HEK293 (cell line): ENCODE results near the gene ZBTB4.

Source experiments
- HOXA7 ChIP-seq: sonication (generic); formaldehyde crosslinking; IDR thresholded peaks from 2 replicates; pipeline ENCODE4 v1.8.1; 2022; ENCODE audit warnings: missing genetic modification reagents, borderline replicate concordance
- MYNN ChIP-seq: fragments of 450-650 bp; formaldehyde crosslinking; IDR thresholded peaks from 2 replicates; pipeline ENCODE4 v1.5.1; 2016; ENCODE audit warnings: missing biosample characterization, missing genetic modification characterization, borderline replicate concordance
- ZFP3 ChIP-seq: fragments of 450-650 bp; formaldehyde crosslinking; IDR thresholded peaks from 2 replicates; pipeline ENCODE4 v1.5.1; 2016; ENCODE audit warnings: low read depth, missing biosample characterization, missing genetic modification characterization
- ZNF138 ChIP-seq: fragments of 450-650 bp; formaldehyde crosslinking; IDR thresholded peaks from 2 replicates; pipeline ENCODE4 v1.5.1; 2016; ENCODE audit warnings: missing biosample characterization, missing genetic modification characterization, borderline replicate concordance
- ZNF140 ChIP-seq: fragments of 450-650 bp; formaldehyde crosslinking; IDR thresholded peaks from 2 replicates; pipeline ENCODE4 v1.5.1; 2016; ENCODE audit warnings: missing biosample characterization, missing genetic modification characterization
- ZNF23 ChIP-seq: fragments of 450-650 bp; formaldehyde crosslinking; IDR thresholded peaks from 2 replicates; pipeline ENCODE4 v1.5.1; 2016; ENCODE audit warnings: missing biosample characterization, missing genetic modification characterization, borderline replicate concordance
- ZNF416 ChIP-seq: fragments of 450-650 bp; formaldehyde crosslinking; IDR thresholded peaks from 2 replicates; pipeline ENCODE4 v1.5.1; 2016; ENCODE audit warnings: missing biosample characterization, missing genetic modification characterization
- ZNF544 ChIP-seq: fragments of 450-650 bp; formaldehyde crosslinking; IDR thresholded peaks from 2 replicates; pipeline ENCODE4 v1.5.0; 2017; ENCODE audit warnings: missing biosample characterization, missing genetic modification characterization
- ZNF558 ChIP-seq: fragments of 450-650 bp; formaldehyde crosslinking; IDR thresholded peaks from 2 replicates; pipeline ENCODE4 v1.5.1; 2016; ENCODE audit warnings: missing biosample characterization, missing genetic modification characterization
- ZNF677 ChIP-seq: fragments of 450-650 bp; IDR thresholded peaks from 2 replicates; pipeline ENCODE4 v1.5.0; 2018; ENCODE audit warnings: missing biosample characterization, mild to moderate bottlenecking, missing genetic modification characterization, moderate library complexity
- ZNF768 ChIP-seq: fragments of 450-650 bp; formaldehyde crosslinking; IDR thresholded peaks from 2 replicates; pipeline ENCODE4 v1.5.1; 2018; ENCODE audit warnings: missing biosample characterization, mild to moderate bottlenecking, missing genetic modification characterization
- ZNF843 ChIP-seq: fragments of 450-650 bp; formaldehyde crosslinking; IDR thresholded peaks from 2 replicates; pipeline ENCODE4 v1.5.1; 2016; ENCODE audit warnings: missing biosample characterization, missing genetic modification characterization
- TF ChIP-seq, protein P1 (sequence below): fragments of 450-650 bp; formaldehyde crosslinking; IDR thresholded peaks from 2 replicates; pipeline ENCODE4 v1.5.1; 2016; ENCODE audit warnings: missing biosample characterization, missing genetic modification characterization
- TF ChIP-seq, protein P2 (sequence below): fragments of 450-650 bp; formaldehyde crosslinking; IDR thresholded peaks from 2 replicates; pipeline ENCODE4 v1.5.1; 2016; ENCODE audit warnings: missing biosample characterization, missing genetic modification characterization, low read depth

DNA sequence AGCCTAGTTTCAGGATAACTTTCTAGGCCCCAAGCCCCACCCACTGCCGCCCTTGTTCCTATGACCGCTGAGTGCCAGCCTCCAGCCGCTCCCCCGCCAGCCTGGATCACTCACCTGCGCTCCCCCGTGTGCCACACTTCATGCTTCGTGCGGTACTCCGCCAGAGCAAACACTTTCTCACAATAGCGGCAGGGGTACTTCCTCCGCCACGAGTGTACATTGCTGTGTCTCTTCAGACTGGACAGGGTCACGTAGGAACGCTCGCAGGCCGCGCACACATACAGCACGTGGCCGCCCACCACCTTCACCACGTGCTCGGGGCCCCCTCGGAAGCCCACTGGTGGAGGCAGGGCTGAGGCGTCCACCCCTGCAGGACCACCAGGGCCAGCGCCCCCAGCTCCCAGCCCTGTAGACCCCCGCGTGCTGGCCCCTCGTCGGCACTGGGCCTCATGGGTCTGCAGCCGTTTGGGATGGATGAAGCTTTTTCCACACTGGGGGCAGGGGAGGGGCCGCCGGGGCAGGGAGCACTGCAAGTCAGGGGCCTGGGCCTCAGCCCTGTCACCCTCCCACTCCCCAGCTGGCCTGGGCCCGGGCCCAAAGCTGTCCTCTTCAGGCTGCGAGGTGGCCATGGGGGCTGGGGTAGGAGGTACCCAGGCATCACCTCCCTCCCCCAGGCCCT lies 13.7 kb downstream of the ZBTB4 start:
- TF ChIP-seq ZFP3 (tag by site-specific recombination), result no peak
- TF ChIP-seq, protein P1, sequence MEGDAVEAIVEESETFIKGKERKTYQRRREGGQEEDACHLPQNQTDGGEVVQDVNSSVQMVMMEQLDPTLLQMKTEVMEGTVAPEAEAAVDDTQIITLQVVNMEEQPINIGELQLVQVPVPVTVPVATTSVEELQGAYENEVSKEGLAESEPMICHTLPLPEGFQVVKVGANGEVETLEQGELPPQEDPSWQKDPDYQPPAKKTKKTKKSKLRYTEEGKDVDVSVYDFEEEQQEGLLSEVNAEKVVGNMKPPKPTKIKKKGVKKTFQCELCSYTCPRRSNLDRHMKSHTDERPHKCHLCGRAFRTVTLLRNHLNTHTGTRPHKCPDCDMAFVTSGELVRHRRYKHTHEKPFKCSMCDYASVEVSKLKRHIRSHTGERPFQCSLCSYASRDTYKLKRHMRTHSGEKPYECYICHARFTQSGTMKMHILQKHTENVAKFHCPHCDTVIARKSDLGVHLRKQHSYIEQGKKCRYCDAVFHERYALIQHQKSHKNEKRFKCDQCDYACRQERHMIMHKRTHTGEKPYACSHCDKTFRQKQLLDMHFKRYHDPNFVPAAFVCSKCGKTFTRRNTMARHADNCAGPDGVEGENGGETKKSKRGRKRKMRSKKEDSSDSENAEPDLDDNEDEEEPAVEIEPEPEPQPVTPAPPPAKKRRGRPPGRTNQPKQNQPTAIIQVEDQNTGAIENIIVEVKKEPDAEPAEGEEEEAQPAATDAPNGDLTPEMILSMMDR (tag by site-specific recombination), result no peak
- no peak for TF ChIP-seq ZNF768 (tag by site-specific recombination)
- no peak for TF ChIP-seq ZNF558 (tag by site-specific recombination)
- TF ChIP-seq ZNF416 (tag by site-specific recombination), result no peak
- TF ChIP-seq ZNF677, result no peak
- TF ChIP-seq ZNF843 (tag by site-specific recombination), result no peak
- no peak for TF ChIP-seq MYNN (tag by site-specific recombination)
- no peak for TF ChIP-seq HOXA7
- no peak for TF ChIP-seq ZNF138 (tag by site-specific recombination)
- TF ChIP-seq, protein P2, sequence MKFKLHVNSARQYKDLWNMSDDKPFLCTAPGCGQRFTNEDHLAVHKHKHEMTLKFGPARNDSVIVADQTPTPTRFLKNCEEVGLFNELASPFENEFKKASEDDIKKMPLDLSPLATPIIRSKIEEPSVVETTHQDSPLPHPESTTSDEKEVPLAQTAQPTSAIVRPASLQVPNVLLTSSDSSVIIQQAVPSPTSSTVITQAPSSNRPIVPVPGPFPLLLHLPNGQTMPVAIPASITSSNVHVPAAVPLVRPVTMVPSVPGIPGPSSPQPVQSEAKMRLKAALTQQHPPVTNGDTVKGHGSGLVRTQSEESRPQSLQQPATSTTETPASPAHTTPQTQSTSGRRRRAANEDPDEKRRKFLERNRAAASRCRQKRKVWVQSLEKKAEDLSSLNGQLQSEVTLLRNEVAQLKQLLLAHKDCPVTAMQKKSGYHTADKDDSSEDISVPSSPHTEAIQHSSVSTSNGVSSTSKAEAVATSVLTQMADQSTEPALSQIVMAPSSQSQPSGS (tag by site-specific recombination), result no peak
- no peak for TF ChIP-seq ZNF544
- TF ChIP-seq ZNF140 (tag by site-specific recombination), result no peak
- TF ChIP-seq ZNF23, result no peak
